ENCODE results near the gene CES1. TPM values are rescaled to one million over a fixed set of nuclear protein-coding genes. Genes with fewer than 3 reads are reported as not detected.
"Not testable (repeated sequence)": the region's sequence is repeated elsewhere in the genome, so short reads cannot be mapped to it uniquely, and the experiment has no call there.

CES1 gene
- total RNA-seq, 1 experiment from 2014 or later = 4.8 TPM

DNA sequence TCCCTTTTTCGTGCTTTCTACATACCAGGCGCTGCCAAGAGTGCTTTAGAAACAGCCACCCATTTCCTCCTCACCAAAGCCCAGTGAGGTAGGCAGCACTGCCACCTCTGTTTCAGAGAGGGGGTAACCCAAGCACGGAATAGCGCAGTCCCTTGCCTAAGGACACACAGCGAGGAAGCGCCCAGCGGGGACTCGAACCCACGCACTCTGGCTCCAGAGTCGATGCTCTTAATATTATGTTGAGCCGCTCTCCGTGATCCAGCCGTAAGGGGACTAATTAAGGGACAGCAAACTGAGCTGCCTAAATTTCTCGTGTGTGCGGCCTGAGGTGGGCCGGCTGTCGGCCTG is 497 bp downstream of the CES1 start:
- DNase-seq (ENCODE audit: low read depth) = no peak

DNA sequence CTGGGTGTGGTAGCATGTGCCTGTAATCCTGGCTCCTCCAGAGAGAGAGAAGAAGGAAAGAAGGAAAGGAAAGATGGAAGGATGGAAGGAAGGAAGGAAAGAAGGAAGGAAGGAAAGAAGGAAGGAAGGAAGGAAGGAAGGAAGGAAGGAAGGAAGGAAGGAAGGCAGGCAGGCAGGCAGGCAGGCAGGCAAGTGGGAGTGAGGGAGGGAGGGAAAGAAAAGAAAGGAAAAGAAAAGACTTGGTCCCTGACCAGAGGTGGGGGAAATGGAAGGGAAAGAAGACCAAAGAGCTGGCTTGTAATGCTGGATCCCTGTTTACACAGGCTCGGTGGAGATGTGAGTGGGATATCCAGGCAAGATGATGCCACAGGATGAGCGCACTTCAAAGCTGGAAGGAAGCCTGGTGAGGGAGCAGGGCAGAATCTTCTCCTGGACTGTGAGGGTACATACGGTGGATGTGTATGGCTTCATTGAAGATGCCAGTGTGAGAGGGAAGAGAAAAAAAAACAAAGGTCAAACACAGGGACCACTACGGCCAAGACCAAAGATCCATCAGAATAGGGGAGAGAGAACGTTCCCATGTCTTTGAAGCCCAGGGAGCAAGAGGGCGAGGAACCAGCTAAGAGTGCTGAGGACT is 2.1 kb downstream of the CES1 start:
- no peak for DNase-seq (ENCODE audit: low read depth)

DNA sequence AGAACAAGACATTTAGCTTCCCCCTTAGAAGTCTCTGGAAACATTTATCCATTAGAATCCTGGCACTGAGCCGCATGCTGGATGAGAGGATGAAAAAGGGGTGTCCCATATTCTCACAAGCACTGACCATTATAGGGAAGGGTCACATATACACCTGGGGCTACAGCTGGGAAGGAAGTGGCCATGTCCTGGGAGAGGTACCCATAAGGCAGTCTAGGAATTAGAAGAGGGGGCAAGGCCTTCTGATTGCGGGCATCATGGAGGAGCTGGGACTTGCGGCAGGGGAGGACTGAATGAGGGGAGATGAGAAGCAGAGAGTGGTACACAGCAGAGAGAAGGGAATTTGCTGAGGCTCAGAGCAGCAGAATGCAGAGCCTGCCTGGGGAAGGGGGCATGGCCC is 3.7 kb downstream of the CES1 start:
- not testable (repeated sequence) for DNase-seq (ENCODE audit: low read depth)

DNA sequence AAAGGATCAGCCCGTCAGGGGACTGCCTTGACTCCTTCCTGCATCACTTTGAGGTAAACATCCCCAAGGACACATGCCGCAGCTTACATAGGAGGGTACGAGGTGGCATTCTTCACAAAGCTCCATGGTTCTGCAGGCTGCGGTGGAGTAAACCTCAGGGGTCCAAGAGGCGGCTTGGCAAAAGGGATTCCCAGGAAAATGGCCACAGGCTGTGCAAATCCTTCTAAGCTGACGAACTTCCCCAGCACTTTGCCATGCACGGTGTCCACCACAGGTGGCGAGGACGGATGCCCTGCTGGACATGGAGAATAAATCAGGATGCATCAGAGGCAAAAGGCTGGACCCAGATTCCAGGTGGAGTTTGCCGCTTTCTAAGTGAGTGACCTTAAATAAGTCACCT is 4.2 kb downstream of the CES1 start:
- no peak for DNase-seq (ENCODE audit: low read depth)

DNA sequence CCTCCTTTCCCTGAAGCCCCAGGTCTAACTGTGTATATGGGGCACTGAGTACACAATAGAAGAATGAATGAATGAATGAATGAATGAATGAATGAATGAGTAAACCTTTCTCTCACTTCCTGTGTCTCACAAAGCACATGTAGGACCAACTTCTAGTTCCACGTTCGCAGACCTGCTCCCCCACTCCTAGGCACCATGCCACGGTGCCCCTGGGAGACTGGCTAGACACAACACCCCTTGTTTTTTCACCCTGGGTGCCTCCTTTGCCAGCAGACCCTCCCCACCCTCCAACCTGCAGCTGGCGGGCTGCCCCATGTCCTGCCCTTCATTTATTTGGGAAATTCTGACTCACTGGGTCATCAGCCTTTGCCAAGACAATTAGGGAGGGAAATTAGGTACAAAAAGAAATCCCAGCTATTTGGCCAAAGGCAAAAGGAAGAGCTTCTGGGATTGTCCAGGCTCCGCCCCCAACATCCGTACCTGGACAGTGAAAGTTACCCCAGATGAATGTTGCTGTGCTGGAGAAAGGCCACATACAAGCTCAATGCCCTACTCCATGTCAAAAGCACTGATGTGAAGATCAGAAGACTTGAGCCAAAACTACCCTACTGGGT is 7.7 kb downstream of the CES1 start:
- DNase-seq (ENCODE audit: low read depth) = no peak

DNA sequence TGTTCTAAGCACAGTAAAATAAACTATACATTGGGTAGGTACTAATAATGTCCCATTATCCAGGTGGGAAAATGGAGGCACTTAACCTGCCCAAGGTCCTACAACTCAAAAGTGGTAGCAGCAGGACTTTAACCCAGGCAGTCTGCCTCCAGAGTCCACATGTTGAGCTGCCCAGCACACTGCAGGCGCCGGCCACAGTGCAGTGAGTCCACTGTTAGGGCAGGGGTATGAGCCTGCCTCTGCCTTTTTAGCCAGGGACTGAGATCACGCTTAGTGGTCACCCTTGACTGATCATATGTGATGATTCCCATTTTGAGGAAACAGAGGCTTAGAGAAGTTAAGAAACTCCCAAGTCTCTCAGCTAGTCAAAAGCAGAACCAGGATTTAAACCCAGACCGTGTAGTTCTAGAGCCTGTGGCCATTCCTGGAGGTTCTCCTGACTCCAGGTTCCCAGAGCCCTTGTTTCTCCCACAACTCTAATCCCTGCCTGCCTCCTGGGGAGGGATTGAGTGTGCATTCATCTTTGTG is 8.4 kb downstream of the CES1 start:
- no peak for DNase-seq (ENCODE audit: low read depth)

DNA sequence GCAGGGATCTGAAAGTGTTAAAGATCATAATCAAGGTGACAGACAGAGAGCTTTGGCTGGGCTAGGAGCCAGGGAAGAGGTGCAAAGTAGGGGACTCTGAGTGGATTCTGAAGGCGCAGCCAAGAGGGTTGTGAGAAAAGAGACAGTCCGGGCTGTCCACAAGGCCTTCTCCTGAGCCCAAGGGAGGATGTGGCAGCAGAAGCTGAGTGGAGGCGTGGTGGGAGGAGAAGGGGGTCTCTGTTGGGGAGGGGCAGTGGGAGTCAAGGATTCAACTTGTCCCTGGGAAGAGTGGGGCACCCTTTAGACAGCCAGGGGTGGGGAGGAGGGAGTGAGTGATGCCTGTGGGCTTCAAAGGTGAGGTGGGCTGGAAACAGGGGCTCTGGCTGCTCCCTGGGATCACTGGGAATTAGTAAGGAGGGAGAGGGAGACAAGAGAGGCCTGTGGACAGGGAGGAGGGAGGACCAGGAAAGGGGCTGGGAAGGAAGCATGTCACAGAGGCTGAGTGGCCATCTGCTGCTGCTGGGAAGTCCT is 10.6 kb downstream of the CES1 start:
- no peak for DNase-seq (ENCODE audit: low read depth)

DNA sequence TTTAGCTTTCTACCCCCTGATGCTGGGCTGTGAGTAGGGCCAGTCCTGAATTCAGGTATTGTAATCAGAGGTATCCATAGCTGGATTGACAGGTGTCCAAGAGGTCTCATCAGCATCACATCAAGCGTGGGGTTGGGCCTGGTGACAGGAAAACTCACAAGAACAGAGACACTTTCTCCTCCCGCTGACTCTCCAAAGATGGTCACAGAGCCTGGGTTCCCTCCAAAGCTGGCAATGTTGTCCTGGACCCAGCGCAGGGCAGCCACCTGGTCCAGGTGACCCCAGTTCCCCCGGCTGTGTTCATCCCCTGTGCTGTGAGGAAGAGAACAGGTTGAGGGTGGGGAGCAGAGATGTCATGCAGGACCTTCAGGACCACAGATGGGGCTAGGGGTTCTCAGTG is 11.7 kb downstream of the CES1 start:
- DNase-seq (ENCODE audit: low read depth) = no peak

DNA sequence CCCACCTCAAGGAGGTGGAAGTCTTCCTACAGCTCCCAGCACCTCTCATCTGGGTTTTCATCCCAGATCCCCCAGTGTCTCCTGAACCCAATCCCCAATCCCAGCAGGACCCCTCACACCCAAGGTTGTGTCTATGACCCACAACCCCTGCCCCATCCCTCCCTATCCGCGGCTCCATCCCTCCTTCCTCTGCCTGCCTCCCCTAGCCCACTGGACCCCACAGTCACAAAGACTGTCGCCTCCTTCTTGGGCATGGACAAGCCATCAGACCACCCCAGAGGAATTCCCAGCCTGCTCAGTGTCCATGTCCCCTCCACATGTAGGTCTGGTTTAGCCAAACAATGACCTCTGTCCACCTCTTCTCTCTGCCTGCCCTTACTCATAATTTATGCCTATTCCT is 12.3 kb downstream of the CES1 start:
- no peak for DNase-seq (ENCODE audit: low read depth)

DNA sequence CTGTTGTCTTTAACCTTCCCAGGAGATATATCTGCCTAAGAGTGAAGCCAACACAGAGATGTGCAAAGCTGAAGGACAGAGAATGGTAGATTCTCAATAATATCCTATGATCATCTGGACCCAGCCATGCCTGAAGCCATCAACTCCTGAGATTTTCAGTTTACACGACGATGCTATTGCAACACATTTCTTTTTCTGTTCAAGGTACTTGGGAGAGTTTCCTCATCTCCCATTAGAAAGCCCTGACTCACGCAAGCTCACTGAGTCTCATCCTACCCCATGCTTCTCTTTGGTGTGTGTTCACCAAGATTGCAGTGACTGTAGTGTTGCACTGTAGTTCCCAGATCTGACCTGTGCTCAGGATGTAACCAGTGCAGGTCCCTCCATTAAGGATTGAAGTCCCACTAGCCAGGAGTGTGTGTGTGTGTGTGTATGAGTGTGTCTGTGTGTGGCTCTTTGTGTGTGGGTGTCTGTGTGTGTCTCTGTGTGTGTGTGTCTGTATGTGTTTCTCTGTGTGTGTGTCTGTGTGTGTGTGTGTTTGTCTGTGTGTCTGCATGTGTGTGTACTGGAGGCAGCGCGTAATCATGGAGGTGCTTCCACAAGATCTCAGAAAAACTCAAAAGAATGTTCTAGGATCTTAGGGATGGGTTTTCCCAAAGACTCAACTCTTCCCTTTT is 15.5 kb downstream of the CES1 start:
- no peak for DNase-seq (ENCODE audit: low read depth)

DNA sequence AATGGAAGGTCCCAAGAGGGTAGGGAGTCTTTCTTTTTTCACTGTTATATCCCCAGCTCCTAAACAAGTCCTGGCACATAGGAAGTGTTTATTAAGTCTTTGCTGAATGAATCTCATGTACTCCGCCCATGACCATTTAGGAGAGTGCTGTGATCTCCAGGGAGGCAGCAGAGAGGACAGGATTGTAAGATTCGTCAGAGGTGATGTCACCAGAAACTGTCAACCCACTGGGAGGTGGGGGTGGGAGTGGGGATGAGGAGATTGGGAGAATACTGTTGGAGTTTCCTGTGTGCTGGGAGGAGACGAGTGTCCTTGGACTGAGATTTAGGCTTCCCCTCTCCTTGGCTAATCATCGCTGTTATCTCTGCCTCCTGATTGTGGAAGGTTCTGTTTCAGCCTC is 16.7 kb downstream of the CES1 start:
- not testable (repeated sequence) for DNase-seq (ENCODE audit: low read depth)

DNA sequence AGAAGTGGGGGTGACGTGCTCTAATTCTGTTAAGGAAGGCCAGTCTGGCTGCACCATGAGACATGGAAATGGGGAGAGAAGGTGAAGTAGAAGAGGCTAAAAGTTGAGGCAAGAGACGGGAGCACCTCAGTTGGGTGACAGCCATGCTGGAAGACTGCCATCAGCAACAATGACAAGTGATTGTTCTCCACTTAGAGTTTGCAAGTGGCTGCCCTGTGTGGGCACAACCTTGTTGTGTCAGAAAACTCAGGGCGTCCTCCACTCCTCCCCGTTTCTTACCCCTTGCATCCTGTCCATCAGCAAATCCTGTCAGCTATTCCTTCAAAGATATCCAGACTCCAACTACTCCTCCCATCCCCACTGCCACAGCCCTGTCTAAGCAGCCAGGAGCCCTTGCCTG is 17.6 kb downstream of the CES1 start:
- no peak for DNase-seq (ENCODE audit: low read depth)

DNA sequence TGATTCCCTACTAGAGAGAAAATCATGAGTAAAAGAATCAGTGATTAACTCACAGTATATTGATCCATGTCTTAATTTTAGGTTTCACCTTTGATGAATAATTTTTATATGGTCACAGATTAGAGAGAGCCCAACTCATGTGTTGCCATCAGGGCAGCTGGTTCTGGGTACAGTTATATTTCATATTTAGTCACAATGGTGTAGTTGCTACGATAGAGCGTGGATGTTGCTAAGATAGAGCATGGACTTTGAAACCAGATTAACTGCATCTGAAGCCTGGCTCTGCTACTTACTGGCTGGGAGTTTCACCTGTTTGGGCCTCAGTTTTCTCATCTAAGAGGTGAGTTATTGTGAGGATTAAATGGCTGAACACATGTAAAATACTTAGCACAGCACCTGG is 18.7 kb downstream of the CES1 start:
- DNase-seq (ENCODE audit: low read depth) = not testable (repeated sequence)

DNA sequence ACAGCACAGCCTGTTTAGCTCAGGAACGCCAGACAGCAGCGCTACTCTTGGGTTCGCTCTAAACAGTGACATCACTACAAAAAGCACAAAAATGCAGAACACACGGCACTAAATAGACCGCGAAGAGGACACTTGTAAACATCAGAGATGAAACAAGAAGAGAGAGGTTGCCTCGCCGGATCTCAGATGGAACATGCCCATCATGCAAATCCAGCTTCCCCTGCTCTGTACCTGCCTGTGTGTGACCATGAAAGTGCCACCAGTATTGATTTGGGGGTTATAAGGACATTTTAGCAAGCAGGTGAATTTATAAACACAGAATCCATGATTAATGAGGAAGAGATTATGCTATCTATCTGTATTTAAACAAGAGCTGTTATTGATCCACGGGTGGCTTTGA is 19.2 kb downstream of the CES1 start:
- DNase-seq (ENCODE audit: low read depth) = not testable (repeated sequence)

DNA sequence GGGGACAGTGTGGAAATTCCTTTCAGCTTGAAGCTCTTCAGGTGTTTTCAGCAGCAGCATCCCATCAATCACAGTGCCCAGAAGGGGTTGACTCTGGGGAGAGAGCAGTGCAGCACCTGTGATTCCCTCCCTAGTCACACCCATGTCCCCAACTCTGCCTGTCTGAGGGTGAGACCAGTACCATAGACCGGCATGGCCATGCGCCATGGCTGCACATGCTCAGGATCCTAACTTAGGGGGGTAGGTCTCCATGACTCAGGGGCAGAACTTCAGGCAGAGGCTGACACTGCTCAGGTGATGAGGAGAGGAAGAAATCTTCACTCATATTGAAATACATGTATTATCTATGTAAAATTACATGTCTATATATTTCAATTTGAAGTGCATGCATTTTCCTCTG is 19.9 kb downstream of the CES1 start:
- DNase-seq (ENCODE audit: low read depth) = no peak

DNA sequence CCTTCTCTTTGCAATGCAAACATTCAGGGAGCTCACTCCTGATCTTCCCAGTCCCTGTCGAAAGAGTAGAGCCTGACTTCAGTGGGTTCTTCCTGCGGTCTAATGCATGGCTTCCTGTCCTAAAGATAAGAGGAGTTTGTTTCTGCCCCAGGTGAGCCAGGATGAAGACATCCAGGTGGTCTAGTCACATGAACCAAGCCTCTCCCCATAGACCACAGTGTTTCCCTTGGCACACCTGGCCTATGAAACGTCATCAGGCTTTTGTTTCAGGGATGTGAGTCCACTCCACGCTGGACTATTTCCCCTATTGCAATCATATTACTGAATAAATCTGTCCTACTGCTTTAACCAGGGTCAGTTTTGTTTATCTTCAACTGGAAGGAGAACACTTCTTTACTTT is 21.1 kb downstream of the CES1 start:
- no peak for DNase-seq (ENCODE audit: low read depth)

DNA sequence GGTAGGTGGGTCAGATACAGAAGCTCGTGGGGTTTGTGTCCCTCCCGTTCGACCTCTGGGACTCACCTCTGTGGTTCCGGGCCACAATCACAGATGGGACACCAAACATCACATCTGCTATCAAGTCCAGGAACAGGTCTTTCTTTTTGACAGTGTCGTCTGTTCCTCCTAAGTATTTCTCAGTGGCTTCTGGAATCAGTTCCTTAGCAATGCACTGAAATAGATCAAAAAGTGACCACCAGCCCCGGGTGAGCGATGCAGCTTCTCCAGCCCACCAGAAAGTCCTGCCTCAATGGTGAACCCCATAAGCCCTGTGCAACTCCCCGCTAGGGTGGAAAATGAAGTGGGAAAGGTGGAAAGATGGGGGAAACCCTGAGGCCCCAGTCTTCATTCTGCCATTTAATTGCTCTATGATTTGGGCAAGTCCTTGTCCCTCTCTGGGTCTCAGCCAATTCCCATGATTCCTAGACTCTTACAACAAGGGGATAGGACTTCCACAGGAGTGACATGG is 22.4 kb downstream of the CES1 start:
- no peak for DNase-seq (ENCODE audit: low read depth)

DNA sequence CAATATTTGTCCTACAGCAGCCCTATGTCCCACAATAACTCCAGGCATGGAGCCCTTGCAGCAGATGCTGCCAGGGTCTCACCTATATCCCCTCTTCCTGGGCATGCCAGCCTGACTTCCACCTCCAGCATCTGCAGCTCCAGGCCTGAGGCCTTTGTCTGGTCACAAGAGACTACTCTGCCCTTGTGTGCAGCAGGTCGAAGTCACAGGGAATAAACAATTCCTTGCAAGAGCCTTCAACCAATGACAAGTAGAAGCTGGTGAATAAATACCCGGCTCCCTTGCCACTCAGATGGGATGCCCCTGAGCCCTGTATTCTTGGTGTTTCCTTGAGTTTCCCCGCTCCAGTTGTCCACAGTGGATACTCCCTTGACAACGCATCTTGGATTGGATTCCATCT is 23.0 kb downstream of the CES1 start:
- DNase-seq (ENCODE audit: low read depth) = no peak

DNA sequence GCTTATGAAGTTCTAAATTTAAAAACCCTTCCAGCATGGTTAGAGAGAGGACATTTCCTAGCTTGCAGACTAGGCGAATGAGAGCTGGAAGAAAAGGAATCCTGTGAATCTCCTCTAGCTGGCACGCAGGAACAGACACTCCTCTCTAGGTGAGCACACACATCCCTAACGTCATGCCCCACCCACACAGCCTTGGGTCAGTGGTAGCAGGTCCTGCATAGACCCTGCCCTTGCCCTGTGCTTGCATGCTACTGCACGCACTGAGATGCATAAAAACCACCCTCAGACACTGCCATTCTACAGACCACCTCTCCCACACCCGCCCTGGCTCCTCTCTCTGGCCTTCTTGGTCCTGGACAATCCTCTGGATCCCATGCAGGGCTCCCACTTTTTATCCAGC is 23.5 kb downstream of the CES1 start:
- no peak for DNase-seq (ENCODE audit: low read depth)

DNA sequence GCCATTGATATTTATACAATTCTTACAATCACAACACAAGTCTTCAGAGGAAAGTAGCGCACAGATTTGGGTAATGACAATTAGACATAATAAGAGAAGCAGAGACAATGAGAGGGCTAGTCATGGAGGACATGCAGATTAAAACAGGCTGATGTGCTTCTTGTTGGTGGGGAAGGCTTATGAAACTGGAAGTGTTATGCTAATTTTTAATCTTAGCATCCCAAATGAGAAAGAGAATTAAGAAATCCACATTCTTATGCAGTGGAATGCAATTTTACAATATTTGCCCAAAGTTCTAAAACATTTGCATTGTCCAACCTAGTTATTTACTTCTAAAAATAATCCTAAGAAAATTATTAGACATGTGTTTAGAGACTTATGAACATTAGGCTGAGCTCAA is 24.6 kb downstream of the CES1 start:
- not testable (repeated sequence) for DNase-seq (ENCODE audit: low read depth)

DNA sequence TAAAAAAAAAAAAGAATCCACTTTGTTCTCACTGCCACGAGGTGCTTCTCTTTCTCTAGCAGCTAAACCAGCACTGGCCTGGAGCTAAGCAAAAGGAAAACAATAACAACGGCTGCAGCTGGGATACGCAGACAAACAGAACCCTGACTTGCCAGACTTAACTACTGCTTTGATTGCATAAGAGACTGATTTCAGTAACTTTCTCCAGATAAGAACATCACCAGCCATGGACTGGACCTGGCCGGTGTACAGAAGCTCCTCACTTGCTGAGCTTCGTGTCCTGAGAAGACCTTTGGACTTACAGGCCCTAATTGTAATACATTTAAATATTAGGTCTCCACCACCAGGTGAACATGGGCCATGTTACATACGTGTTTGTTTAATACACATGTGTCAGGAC is 27.8 kb downstream of the CES1 start:
- not testable (repeated sequence) for DNase-seq (ENCODE audit: low read depth)

DNA sequence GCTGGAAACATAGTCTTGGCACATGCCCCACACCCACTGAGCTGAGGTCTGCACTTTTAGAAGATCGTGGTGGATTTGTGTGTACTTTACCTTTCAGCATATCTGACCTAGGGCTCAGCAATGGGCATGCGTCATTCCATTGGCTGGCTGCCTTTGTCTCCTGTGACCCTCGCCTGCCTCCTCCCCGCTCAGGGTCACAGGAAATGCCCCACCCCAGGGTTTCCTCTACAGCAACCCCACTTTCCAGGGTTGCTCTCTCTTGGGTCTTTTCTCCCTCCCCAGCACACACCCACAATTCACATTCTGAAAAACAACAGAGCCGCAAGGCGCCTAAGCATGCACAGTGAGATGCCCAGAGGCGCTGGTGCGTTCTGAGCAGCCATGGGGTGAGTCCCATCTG is 29.2 kb downstream of the CES1 start:
- not testable (repeated sequence) for DNase-seq (ENCODE audit: low read depth)
